GM12878 (cell line): ENCODE data around the gene FAM237B.

ENCODE experiments used
- ASH2L ChIP-seq: fragments of 300-600, 200-600 bp; sonication (generic); IDR thresholded peaks from 2 replicates; pipeline ENCODE4 v1.6.1; 2017; ENCODE audit warnings: low read depth, mild to moderate bottlenecking, borderline replicate concordance
- CREB1 ChIP-seq: IDR thresholded peaks from 2 replicates; pipeline ENCODE4 v1.6.1; 2012; ENCODE audit warnings: low read depth, mild to moderate bottlenecking, inconsistent platforms
- EP300 ChIP-seq, 2 experiments: fragments of 150-350 bp in 1 of 2; IDR thresholded peaks; 2 replicates each; pipeline ENCODE4 v1.6.1; 2011 to 2012; ENCODE audit warnings: low read depth in 2 of 2, low read length in 2 of 2, borderline replicate concordance in 1 of 2, improper control_type of control experiment in 1 of 2, inconsistent platforms in 1 of 2; ENCODE audit not compliant: control insufficient read depth in 1 of 2
- IKZF2 ChIP-seq, 2 experiments: fragments of 450-650 bp; IDR thresholded peaks; 2 replicates each; pipeline ENCODE4 v1.6.1; 2017; ENCODE audit warnings: mild to moderate bottlenecking in 2 of 2, moderate library complexity in 2 of 2
- JUNB ChIP-seq: IDR thresholded peaks from 2 replicates; pipeline ENCODE4 v1.6.1; 2016; ENCODE audit warnings: antibody characterized with exemption, mild to moderate bottlenecking
- POLR2AphosphoS5 ChIP-seq: IDR thresholded peaks from 2 replicates; pipeline ENCODE4 v1.6.1; 2011; ENCODE audit warnings: mild to moderate bottlenecking, low read length, inconsistent platforms
- RCOR1 ChIP-seq: conservative IDR thresholded peaks from 2 replicates; pipeline ENCODE4 v1.6.1; 2012; ENCODE audit warnings: low read depth, low read length, improper control_type of control experiment
- SPI1 ChIP-seq: IDR thresholded peaks from 2 replicates; pipeline ENCODE4 v1.6.1; 2011; ENCODE audit warnings: low read depth, mild to moderate bottlenecking, low read length, moderate library complexity, borderline replicate concordance; ENCODE audit not compliant: insufficient read depth
- TF ChIP-seq, protein P1 (sequence below), 3 experiments: IDR thresholded peaks in 2 of 3; conservative IDR thresholded peaks in 1 of 3; 2 replicates each; pipeline ENCODE4 v1.5.1; 2011; ENCODE audit warnings: low read depth in 3 of 3, low read length in 3 of 3, mild to moderate bottlenecking in 3 of 3, control low read depth in 2 of 3, moderate library complexity in 2 of 3, inconsistent platforms in 1 of 3, mixed read lengths in 1 of 3; ENCODE audit not compliant: control insufficient read depth in 2 of 3, insufficient read depth in 1 of 3; ENCODE audit errors: extremely low read depth in 1 of 3
- TF ChIP-seq, protein P2 (sequence below): IDR thresholded peaks from 2 replicates; pipeline ENCODE4 v1.6.1; 2012; ENCODE audit warnings: low read depth, low read length, improper control_type of control experiment
- TF ChIP-seq, protein P3 (sequence below): IDR thresholded peaks from 2 replicates; pipeline ENCODE4 v1.6.1; 2011; ENCODE audit warnings: borderline replicate concordance, low read depth, mild to moderate bottlenecking, moderate library complexity, low read length; ENCODE audit not compliant: insufficient read depth, poor library complexity, severe bottlenecking
- TF ChIP-seq, protein P4 (sequence below): fragments of 450-650 bp; IDR thresholded peaks from 2 replicates; pipeline ENCODE4 v1.6.1; 2018; ENCODE audit warnings: borderline replicate concordance, mild to moderate bottlenecking; ENCODE audit not compliant: partially characterized antibody

DNA sequence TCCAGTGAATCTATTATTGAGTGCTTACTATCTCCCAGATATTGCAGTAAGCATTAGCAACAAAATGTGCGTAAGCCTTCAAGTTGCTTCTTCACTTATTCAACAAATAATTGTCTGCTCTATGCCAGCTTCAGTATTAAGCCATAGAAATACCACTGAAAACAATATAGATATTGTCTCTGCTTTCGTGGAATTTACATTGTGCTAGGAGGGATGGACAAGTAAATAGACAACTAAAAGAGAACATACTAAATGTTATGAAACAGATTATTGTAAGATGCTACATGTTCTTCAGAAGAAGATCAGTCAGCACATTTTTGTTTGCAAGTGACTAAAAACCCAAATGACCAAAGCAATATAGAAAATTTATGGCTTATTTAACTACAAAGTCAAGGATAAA lies 48.9 kb downstream of the FAM237B start:
- TF ChIP-seq IKZF2 (IDR thresholded peaks at IDR 0.05): no peak
- TF ChIP-seq RCOR1: no peak
- TF ChIP-seq, protein P1, sequence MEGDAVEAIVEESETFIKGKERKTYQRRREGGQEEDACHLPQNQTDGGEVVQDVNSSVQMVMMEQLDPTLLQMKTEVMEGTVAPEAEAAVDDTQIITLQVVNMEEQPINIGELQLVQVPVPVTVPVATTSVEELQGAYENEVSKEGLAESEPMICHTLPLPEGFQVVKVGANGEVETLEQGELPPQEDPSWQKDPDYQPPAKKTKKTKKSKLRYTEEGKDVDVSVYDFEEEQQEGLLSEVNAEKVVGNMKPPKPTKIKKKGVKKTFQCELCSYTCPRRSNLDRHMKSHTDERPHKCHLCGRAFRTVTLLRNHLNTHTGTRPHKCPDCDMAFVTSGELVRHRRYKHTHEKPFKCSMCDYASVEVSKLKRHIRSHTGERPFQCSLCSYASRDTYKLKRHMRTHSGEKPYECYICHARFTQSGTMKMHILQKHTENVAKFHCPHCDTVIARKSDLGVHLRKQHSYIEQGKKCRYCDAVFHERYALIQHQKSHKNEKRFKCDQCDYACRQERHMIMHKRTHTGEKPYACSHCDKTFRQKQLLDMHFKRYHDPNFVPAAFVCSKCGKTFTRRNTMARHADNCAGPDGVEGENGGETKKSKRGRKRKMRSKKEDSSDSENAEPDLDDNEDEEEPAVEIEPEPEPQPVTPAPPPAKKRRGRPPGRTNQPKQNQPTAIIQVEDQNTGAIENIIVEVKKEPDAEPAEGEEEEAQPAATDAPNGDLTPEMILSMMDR (IDR thresholded peaks at IDR 0.05 in 2 of 3, conservative IDR thresholded peaks at IDR 0.05 in 1 of 3; ENCODE audit: control insufficient read depth in 2 of 3, extremely low read depth in 1 of 3, insufficient read depth in 1 of 3, low read depth in 3 of 3, low read length in 3 of 3): no peak
- TF ChIP-seq, protein P2, sequence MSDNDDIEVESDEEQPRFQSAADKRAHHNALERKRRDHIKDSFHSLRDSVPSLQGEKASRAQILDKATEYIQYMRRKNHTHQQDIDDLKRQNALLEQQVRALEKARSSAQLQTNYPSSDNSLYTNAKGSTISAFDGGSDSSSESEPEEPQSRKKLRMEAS: no peak
- no peak for TF ChIP-seq ASH2L
- TF ChIP-seq, protein P3, sequence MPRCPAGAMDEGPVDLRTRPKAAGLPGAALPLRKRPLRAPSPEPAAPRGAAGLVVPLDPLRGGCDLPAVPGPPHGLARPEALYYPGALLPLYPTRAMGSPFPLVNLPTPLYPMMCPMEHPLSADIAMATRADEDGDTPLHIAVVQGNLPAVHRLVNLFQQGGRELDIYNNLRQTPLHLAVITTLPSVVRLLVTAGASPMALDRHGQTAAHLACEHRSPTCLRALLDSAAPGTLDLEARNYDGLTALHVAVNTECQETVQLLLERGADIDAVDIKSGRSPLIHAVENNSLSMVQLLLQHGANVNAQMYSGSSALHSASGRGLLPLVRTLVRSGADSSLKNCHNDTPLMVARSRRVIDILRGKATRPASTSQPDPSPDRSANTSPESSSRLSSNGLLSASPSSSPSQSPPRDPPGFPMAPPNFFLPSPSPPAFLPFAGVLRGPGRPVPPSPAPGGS: no peak
- no peak for TF ChIP-seq JUNB
- TF ChIP-seq SPI1: no peak
- TF ChIP-seq, protein P4, sequence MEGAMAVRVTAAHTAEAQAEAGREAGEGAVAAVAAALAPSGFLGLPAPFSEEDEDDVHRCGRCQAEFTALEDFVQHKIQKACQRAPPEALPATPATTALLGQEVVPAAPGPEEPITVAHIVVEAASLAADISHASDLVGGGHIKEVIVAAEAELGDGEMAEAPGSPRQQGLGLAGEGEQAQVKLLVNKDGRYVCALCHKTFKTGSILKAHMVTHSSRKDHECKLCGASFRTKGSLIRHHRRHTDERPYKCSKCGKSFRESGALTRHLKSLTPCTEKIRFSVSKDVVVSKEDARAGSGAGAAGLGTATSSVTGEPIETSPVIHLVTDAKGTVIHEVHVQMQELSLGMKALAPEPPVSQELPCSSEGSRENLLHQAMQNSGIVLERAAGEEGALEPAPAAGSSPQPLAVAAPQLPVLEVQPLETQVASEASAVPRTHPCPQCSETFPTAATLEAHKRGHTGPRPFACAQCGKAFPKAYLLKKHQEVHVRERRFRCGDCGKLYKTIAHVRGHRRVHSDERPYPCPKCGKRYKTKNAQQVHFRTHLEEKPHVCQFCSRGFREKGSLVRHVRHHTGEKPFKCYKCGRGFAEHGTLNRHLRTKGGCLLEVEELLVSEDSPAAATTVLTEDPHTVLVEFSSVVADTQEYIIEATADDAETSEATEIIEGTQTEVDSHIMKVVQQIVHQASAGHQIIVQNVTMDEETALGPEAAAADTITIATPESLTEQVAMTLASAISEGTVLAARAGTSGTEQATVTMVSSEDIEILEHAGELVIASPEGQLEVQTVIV: no peak
- TF ChIP-seq EP300 (IDR thresholded peaks at IDR 0.05; ENCODE audit: borderline replicate concordance in 1 of 2, control insufficient read depth in 1 of 2, low read depth in 2 of 2, low read length in 2 of 2): no peak
- TF ChIP-seq POLR2AphosphoS5: no peak
- TF ChIP-seq CREB1: no peak
